AG09309 (cell line): ENCODE results near the gene ALDOC.
A peak's percentile ranks its signal among the peaks of the same experiment; 100 is the strongest.

Experiments used
- DNase-seq: peaks from one replicate; pipeline ENCODE4 v3.0.0-alpha.2; 2010; ENCODE audit warnings: low read depth
- H3K4me3 ChIP-seq: 2 replicates; pipeline ENCODE4 v1.5.1; 2011; ENCODE audit warnings: mild to moderate bottlenecking, low read depth, low read length, moderate library complexity; ENCODE audit not compliant: control insufficient read depth
- TF ChIP-seq, protein P1 (sequence below): IDR thresholded peaks from 2 replicates; pipeline ENCODE4 v1.5.1; 2011; ENCODE audit warnings: mild to moderate bottlenecking, low read depth, low read length, inconsistent platforms; ENCODE audit not compliant: insufficient read depth, control insufficient read depth; ENCODE audit errors: missing control alignments

The ALDOC gene

GRCh38 chr17:28576758-28577465 is at the start of gene ALDOC:
ALDOC (minus strand) TSS chr17:28576895; CDS start chr17:28575532, 1,363 bp downstream.
- TF ChIP-seq, protein P1, sequence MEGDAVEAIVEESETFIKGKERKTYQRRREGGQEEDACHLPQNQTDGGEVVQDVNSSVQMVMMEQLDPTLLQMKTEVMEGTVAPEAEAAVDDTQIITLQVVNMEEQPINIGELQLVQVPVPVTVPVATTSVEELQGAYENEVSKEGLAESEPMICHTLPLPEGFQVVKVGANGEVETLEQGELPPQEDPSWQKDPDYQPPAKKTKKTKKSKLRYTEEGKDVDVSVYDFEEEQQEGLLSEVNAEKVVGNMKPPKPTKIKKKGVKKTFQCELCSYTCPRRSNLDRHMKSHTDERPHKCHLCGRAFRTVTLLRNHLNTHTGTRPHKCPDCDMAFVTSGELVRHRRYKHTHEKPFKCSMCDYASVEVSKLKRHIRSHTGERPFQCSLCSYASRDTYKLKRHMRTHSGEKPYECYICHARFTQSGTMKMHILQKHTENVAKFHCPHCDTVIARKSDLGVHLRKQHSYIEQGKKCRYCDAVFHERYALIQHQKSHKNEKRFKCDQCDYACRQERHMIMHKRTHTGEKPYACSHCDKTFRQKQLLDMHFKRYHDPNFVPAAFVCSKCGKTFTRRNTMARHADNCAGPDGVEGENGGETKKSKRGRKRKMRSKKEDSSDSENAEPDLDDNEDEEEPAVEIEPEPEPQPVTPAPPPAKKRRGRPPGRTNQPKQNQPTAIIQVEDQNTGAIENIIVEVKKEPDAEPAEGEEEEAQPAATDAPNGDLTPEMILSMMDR = no peak
- peak within 1 kb of the TSS; percentile 25 for H3K4me3 ChIP-seq
- DNase-seq = peak; percentile 63

DNA sequence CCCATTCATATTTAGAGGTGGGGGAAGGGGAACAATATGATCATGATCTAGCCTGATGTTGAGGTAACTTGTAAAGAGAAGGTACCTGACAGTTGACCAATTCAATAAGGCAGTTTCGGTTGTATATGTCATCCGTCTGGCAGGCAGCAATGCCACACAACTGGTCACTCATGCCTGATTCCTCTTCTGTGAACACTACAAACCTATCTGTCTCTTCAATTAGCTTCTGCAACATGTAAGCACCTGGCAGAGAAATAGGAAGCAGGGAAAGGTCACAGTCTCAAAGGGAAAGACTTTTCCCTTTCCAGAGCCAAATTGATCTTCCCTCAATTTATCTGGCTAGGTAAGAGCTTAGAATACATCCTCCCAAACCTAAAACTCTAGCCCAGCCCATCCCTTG is 47.5 kb upstream of the ALDOC start:
- DNase-seq = no peak
- no peak overlapping the region for H3K4me3 ChIP-seq
- TF ChIP-seq, protein P1 = no peak

DNA sequence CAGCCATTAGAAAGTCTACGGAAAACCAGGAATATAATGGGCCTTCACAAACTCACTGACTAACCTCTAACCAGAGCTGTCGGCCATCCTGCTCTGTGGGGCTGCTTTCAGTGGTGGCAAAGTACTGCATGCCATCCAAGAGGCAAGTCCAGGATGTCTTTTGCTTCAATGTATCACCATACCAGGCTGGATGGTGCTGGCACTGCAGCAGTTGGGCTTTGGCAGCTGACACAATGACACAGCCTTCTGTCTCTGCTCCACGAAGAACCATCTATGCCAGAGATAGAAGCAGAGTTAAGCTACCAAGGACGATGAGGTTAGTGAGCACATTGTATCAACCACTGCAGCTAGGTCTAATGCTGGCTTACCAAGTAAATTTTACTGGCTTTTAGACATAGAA is 47.0 kb upstream of the ALDOC start:
- no peak overlapping the region for H3K4me3 ChIP-seq
- TF ChIP-seq, protein P1 = no peak

DNA sequence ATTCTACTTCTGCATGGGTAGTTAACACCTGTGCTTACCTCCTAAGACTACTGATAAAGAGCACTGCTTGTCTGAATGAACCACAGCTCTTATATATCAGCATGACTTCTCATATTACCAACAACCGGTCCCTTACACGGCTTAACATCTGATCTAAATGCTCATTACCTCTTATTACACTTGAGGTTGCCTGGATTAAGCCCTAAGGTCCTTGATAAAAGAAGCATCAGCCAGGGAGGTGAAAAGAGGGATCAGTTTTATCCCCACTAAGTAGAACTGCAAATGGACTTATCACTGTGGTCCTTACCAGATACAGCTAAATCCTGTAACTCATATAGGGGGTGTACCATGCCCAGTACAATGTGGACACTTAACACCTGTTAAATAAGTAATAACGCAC is 45.5 kb upstream of the ALDOC start:
- TF ChIP-seq, protein P1 = no peak
- DNase-seq = no peak

More for the DNA sequence above, 47.0 kb upstream of the ALDOC start:
- DNase-seq = no peak

GRCh38 chr17:28620010-28620409 is 43.3 kb upstream of the ALDOC start:
- H3K4me3 ChIP-seq = no peak overlapping the region
- TF ChIP-seq, protein P1 = no peak
- no peak for DNase-seq

More for the DNA sequence above, 45.5 kb upstream of the ALDOC start:
- H3K4me3 ChIP-seq = no peak overlapping the region

DNA sequence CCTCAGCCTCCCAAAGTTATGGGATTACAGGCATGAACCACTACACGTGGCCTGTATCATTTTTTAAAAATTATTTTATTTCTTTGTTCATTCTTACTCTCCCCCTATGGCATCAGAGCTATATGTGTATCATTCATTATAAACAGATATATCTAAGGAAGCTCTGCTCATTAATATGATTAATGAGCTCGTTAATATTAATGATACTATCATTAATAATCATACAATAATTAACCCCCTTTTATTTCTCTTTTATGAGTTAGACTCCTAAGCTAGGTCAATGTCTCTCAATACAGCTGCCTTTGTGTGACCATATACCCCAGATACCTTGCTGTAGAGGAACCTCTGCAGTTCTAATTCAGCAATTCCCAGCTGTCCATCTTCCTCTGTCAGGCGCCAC is 41.8 kb upstream of the ALDOC start:
- TF ChIP-seq, protein P1 = no peak
- H3K4me3 ChIP-seq = no peak overlapping the region
- no peak for DNase-seq

GRCh38 chr17:28616281-28616680 is 39.6 kb upstream of the ALDOC start:
- TF ChIP-seq, protein P1 = no peak
- H3K4me3 ChIP-seq = no peak overlapping the region
- no peak for DNase-seq
